ENCODE results near the gene H3-3A.

- TF ChIP-seq CREB1 (CRISPR knock-in tag; IDR thresholded peaks at IDR 0.05; ENCODE audit: low read depth), result no peak
- no peak for TF ChIP-seq CTCF (conservative IDR thresholded peaks at IDR 0.05; ENCODE audit: low read depth in 2 of 2)
- TF ChIP-seq EZH2 (IDR thresholded peaks at IDR 0.05; ENCODE audit: low read depth, unreplicated experiment), result no peak
- no peak for TF ChIP-seq EZH2phosphoT487 (IDR thresholded peaks at IDR 0.05; ENCODE audit: unreplicated experiment)
- TF ChIP-seq REST (IDR thresholded peaks at IDR 0.05; ENCODE audit: unreplicated experiment), result no peak
- no peak for TF ChIP-seq POLR2AphosphoS5 (IDR thresholded peaks at IDR 0.05; ENCODE audit: low read depth)
- TF ChIP-seq ETS1 (IDR thresholded peaks at IDR 0.05), result no peak
- TF ChIP-seq JUNB (IDR thresholded peaks at IDR 0.05; ENCODE audit: unreplicated experiment), result no peak
- no peak for TF ChIP-seq NANOG (IDR thresholded peaks at IDR 0.05; ENCODE audit: borderline replicate concordance)
These were observed 20.0 kb downstream of the H3-3A start for GRCh38 chr1:226082587-226082917.

All from GM23338 (cell line).